ENCODE data around the gene TCP10L.

DNA sequence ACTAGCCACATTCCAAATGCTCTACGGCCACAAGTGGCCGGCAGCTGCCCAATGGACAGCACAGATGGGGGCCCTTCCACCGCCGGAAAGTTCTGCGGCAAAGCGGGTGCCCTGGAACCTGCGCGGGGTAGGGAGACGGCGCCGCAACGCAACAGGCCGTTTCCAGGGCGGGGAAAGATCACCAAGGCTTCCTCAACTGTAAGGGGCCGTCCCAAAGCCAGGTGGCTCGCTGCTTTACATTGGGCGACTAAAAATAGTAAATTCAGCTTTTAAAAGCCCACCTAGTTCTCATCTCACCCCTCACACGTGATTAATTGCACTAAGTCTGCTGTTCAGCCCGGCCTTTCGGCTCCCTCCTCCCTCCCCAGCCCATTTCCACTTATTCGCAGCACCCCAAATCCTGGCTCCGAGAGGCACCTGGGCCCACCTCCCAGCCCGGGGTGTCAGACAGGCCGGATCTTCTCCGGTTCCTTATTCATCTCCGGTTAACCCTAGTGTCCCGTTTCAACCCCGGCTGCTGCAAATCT, 26.2 kb upstream of the TCP10L start:
- TF ChIP-seq POLR2AphosphoS5 (IDR thresholded peaks at IDR 0.05; ENCODE audit: low read depth, low read length) (no peak), POLR2A (IDR thresholded peaks at IDR 0.05; ENCODE audit: low read depth, low read length) (no peak)
